ENCODE results near the gene PRRT2.

DNA sequence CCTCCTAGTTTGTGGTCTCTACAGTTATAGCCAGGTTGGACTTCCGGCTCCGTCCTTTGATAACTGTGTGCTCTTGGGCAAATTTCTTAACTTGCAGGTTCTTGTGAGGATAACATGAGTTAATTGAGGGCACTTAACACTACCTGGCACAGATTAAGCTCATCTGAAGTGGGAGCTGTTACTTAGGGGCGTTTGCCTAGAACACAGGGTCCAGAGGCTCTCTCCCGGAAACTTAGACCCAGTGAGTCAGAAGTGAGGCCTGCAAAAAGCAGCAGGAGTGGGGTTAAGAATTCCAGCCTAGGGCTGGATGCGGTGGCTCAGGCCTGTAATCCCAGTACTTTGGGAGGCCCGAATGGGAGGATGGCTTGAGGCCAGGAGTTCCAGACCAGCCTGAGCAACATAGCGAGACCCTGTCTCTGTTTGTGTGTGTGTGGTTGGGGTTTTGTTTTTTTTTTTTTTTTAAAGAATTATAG, 9.7 kb downstream of the PRRT2 start:
- TF ChIP-seq CTCF (IDR thresholded peaks at IDR 0.05; ENCODE audit: low read length) (no peak), EZH2 (optimal IDR thresholded peaks at IDR 0.05; ENCODE audit: low read depth, low read length) (no peak)
